Measurements from ENCODE around the gene EEF1E1. TPM values are rescaled to one million over a fixed set of nuclear protein-coding genes. Genes with fewer than 3 reads are reported as not detected.

The EEF1E1 gene
- total RNA-seq, 1 donor from 2014 or later, result 22.8 TPM

DNA sequence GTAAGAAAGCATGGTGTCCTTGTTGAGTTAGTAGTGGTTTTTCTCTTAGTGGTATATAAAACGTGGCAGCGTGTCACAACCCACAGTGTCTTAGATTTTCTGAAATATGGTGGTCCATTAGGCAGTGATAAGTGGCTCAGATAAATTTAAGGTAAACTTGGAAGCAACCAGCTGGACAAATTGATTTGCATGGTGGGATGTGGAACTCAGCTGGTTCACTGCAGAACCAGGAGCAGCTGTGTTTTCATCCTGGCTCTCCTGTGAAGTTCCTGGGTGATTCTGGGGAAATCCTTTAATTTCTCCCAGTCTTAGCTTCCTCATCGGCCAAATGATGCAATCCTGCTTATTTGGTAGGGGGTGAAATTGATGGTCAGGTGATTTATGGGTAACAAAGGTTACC is 32.9 kb upstream of the EEF1E1 start:
- Histone ChIP-seq H3K27me3 (peaks cover 4% of the 10 kb centered on the region), H3K36me3 (no peaks in the 10 kb centered on the region), H3K4me3 (no peak overlapping the region), H3K4me1 (no peaks in the 10 kb centered on the region), H3K27ac (no peak overlapping the region), H3K9me3 (no peaks in the 10 kb centered on the region)
- intact Hi-C loops (cut with DNase I), result no loop called here
- DNase-seq (no peak), ATAC-seq (no peak)
- TF ChIP-seq, protein P1, sequence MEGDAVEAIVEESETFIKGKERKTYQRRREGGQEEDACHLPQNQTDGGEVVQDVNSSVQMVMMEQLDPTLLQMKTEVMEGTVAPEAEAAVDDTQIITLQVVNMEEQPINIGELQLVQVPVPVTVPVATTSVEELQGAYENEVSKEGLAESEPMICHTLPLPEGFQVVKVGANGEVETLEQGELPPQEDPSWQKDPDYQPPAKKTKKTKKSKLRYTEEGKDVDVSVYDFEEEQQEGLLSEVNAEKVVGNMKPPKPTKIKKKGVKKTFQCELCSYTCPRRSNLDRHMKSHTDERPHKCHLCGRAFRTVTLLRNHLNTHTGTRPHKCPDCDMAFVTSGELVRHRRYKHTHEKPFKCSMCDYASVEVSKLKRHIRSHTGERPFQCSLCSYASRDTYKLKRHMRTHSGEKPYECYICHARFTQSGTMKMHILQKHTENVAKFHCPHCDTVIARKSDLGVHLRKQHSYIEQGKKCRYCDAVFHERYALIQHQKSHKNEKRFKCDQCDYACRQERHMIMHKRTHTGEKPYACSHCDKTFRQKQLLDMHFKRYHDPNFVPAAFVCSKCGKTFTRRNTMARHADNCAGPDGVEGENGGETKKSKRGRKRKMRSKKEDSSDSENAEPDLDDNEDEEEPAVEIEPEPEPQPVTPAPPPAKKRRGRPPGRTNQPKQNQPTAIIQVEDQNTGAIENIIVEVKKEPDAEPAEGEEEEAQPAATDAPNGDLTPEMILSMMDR (IDR thresholded peaks at IDR 0.05), result no peak

DNA sequence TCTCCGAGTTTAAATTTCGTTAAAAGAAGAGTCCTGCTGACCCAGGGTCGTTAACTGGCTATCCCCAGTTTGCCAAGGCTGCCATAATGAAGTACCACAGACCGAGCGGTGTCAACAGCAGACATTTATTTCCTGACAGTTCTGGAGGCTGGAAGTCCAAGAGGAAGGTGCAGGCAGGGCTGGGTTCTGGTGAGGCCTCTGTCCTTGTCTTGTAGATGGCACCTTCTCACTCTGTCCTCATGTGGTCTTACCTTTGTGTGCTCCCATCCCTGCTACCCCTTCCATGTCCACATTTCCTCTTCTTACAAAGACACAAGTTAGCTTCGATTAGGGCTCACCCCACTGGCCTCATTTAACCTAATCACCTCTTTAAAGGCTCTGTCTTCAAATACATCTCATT is 29.8 kb upstream of the EEF1E1 start:
- DNase-seq (no peak), ATAC-seq (no peak)
- Histone ChIP-seq H3K27ac (no peak overlapping the region), H3K36me3 (no peaks in the 10 kb centered on the region), H3K9me3 (no peaks in the 10 kb centered on the region), H3K4me1 (no peaks in the 10 kb centered on the region), H3K27me3 (no peaks in the 10 kb centered on the region), H3K4me3 (no peak overlapping the region)
- TF ChIP-seq, protein P1 (IDR thresholded peaks at IDR 0.05), result no peak
- intact Hi-C loops (cut with DNase I), result no loop called here

DNA sequence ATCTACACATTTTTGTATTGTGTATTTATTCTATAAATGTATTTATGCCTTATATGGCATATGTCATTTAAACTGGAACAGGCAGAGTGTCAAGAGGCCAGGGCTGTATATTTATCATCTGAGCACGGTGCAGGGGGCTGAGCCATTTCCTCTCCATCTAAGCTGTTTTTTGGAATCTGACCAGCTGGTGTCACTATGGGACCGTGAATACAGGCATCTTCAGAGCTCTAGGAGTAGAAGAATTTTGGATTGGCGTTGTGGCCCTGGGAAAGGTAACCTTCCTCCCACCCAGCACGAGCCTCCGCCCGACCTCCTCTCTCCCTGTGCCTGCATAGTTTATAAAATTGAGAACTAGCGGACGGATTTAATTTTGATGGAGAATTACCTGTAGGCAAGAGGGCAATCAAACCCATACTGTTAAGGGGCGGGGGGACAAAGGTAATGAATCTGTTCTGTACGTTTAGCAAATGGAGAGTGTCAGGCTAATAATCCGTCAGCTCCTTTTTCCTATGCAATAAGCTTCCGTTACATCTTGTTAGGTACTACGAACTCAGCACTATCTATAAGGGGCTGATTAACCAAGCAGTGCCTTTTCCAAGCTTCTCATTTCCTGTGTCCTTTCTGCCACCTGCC is 29.0 kb upstream of the EEF1E1 start:
- TF ChIP-seq, protein P1 (IDR thresholded peaks at IDR 0.05), result peak; percentile 54
- DNase-seq, result no peak
- Histone ChIP-seq H3K27ac (no peak overlapping the region), H3K4me3 (no peak overlapping the region), H3K9me3 (no peaks in the 10 kb centered on the region), H3K27me3 (no peaks in the 10 kb centered on the region), H3K4me1 (no peaks in the 10 kb centered on the region), H3K36me3 (no peaks in the 10 kb centered on the region)
- intact Hi-C loops (cut with DNase I), result no loop called here
- ATAC-seq, result peak; percentile 93

DNA sequence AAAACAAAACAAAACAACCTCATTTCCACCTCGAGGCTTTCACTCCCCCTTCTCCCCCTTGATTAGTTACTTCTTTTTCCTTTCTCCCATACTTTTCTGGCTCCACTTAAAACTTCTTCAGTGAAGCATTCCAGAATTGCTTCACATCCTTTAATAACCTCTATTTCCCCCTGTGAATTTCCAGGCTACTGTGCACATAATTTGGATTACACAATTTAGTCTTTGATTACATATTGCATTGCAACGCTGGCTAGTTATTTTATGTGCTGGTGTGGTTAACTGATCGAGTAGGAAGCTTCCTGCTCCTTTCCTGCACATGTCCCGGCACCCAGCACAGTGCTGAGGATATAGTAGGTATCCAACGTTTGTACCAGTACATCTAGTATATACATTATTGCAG is 28.1 kb upstream of the EEF1E1 start:
- H3K27ac ChIP-seq, result no peak overlapping the region
- H3K36me3 ChIP-seq, result no peaks in the 10 kb centered on the region
- H3K4me1 ChIP-seq, result no peaks in the 10 kb centered on the region
- DNase-seq (no peak), ATAC-seq (peak; percentile 46)
- no peaks in the 10 kb centered on the region for H3K27me3 ChIP-seq
- TF ChIP-seq, protein P1 (IDR thresholded peaks at IDR 0.05), result no peak
- H3K4me3 ChIP-seq, result no peak overlapping the region
- H3K9me3 ChIP-seq, result no peaks in the 10 kb centered on the region
- intact Hi-C loops (cut with DNase I), result no loop called here

DNA sequence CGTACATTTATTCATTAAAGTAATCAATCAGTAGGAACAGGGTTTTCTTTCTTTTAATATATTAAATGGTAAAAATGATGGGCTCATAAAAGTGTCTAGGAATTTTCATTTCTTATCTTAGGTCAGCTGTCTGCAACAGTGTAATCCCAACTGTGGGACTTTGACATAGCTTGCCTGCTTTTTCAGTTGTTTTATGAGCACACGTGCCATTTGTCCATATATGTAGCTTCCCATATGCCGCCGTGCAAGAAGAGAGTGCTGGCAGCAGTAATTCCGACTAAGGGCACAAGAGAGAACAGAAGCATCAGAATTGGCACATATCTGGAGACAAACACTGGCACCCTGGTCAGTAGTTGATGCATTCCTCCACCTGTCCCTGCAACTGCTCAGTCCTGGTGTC is 20.9 kb upstream of the EEF1E1 start:
- intact Hi-C loops (cut with DNase I), result no loop called here
- Histone ChIP-seq H3K36me3 (no peaks in the 10 kb centered on the region), H3K4me1 (no peaks in the 10 kb centered on the region), H3K27ac (no peak overlapping the region), H3K9me3 (no peaks in the 10 kb centered on the region), H3K4me3 (no peak overlapping the region), H3K27me3 (no peaks in the 10 kb centered on the region)
- DNase-seq, result no peak
- no peak for ATAC-seq
- TF ChIP-seq, protein P1 (IDR thresholded peaks at IDR 0.05), result no peak

DNA sequence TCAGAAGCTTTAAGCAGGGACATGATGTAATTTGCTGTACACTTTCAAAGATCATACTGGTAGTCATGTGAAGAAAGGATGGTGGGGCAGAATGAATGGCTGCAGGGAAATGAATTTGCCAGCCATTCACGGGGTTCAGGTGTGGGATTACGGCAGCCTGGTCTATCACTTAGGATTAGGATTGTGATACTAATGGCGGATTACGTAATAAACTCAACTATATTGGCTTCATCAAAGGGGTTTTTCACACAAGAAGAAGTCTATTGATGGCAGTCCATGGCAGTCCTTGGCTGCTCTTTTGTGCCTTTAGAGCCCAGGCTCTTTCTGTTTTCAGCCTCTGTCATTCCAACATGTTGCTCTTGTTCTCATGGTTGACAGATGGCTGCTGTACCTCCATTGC is 12.6 kb upstream of the EEF1E1 start:
- TF ChIP-seq, protein P1 (IDR thresholded peaks at IDR 0.05), result no peak
- Histone ChIP-seq H3K4me3 (no peak overlapping the region), H3K9me3 (no peaks in the 10 kb centered on the region), H3K4me1 (no peaks in the 10 kb centered on the region), H3K27ac (no peak overlapping the region), H3K36me3 (no peaks in the 10 kb centered on the region), H3K27me3 (no peaks in the 10 kb centered on the region)
- intact Hi-C loops (cut with DNase I), result no loop called here
- DNase-seq, result no peak
- ATAC-seq, result no peak
